ENCODE data around the gene HMG20B.
"Not testable (repeated sequence)": the region's sequence is repeated elsewhere in the genome, so short reads cannot be mapped to it uniquely, and the experiment has no call there.

Gene HMG20B

GRCh38 chr19:3554254-3555083 is 18.3 kb upstream of the HMG20B start:
- Histone ChIP-seq H3K4me2 (peak overlapping the region; percentile 95), H3K36me3 (peaks cover 19% of the 10 kb centered on the region), H3K27me3 (no peaks in the 10 kb centered on the region), H3K9me3 (no peaks in the 10 kb centered on the region), H3K9ac (peak overlapping the region; percentile 63), H3K4me3 (peak overlapping the region; percentile 52), H4K20me1 (peaks cover 72% of the 10 kb centered on the region), H3K4me1 (peaks cover 77% of the 10 kb centered on the region), H3K27ac (peak overlapping the region; percentile 83)
- TF ChIP-seq Cebpa-rat (IDR thresholded peaks at IDR 0.05) = no peak

DNA sequence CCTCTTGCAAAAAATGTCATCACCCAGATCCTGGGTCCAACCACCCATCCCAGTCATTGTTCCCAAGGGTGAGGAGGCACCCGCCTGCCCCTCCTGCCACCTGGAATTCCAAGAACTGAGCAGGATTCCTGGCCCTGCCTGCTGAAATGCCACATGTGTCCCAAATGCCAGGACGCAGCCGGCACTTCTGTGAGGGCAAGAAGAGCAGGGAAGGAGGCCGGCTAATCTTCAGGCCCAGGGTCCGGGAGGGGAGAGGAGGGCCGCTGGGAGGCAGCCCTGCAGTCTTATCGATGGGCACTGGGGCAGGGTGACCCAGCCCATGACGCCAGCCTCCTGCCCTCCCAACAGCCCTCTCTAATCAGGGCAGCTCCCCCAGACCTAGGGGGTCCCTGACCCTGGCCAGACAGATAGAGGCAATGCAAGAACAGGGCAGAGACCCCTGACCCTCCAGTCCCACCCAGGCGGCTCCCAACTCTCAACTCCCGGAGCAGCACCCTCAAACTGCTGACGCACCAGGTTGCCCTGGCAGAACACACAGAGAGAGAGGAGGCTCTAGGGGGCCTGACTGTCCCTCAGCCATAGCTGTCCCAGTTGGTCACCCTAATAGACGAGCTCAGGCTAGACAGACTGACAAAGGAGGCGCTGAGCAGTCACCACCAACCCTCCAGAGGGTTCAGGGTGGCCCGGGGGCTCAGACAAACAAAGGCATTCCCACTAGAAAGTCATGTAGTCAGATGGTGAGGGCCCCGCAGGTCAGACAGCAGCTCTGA is 16.9 kb upstream of the HMG20B start:
- H3K4me1 ChIP-seq = peaks cover 91% of the 10 kb centered on the region
- peak overlapping the region; percentile 95 for H3K4me3 ChIP-seq
- TF ChIP-seq Cebpa-rat (IDR thresholded peaks at IDR 0.05) = no peak

DNA sequence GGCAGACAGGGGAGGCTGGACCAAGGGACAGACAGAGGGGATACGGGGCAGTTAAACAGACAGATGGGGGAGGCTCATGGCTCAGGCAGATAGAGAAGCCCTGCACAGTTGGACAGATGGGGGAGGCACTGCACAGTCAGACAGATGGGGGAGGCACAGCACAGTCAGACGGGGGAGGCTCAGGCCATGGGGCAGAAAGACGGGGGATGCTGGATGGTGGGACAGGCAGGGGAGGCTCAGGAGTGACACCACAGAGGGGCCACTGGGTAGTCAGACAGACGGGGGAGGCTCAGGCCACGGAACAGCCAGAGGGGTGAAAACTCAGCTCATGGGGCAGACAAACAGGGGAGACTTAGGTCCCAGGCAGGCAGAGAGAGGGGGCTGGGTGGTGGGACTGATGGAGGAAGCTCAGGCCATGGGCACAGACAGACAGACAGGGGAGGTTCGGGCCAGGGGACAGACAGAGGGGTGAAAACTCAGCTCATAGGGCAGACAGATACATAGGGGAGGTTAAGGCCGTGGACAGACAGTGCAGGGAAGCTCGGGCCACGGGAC is 16.2 kb upstream of the HMG20B start:
- Histone ChIP-seq H3K27me3 (no peaks in the 10 kb centered on the region), H3K4me1 (peaks cover 92% of the 10 kb centered on the region), H3K36me3 (peaks cover 1% of the 10 kb centered on the region; the same call in 1 of the 2 replicates), H3K9ac (peak overlapping the region; percentile 87), H3K9me3 (no peaks in the 10 kb centered on the region), H3K4me3 (peak overlapping the region; percentile 95), H4K20me1 (peaks cover 54% of the 10 kb centered on the region), H3K27ac (peak overlapping the region; percentile 86), H3K4me2 (peak overlapping the region; percentile 95)
- no peak for TF ChIP-seq Cebpa-rat (IDR thresholded peaks at IDR 0.05)

More for the DNA sequence above, 16.9 kb upstream of the HMG20B start:
- peak overlapping the region; percentile 87 for H3K9ac ChIP-seq
- no peaks in the 10 kb centered on the region for H3K27me3 ChIP-seq
- H4K20me1 ChIP-seq = peaks cover 61% of the 10 kb centered on the region
- H3K36me3 ChIP-seq = peaks cover 8% of the 10 kb centered on the region
- peak overlapping the region; percentile 86 for H3K27ac ChIP-seq
- peak overlapping the region; percentile 95 for H3K4me2 ChIP-seq
- no peaks in the 10 kb centered on the region for H3K9me3 ChIP-seq

DNA sequence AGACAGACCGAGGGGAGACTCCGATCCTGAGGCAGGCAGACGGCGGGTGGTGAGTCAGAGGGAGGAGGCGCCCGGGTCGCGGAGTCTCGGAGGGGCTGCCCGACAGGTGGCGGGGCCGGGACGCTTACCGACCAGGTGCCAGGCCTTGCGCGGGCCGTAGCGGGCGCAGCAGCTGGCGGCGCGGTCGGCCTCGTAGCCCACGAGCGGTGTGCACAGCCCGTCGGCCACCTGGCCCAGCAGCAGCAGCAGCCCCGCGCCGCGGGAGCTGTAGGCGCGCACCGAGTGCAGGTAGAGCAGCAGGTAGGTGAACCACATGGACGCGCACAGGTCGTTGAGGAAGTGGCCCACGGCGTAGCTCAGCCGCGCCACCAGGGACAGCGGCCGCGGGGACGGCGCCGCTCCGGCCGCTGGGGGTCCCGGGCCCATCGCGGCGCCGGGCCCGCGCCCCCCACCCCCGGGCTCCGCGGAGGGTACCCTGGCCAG is 15.7 kb upstream of the HMG20B start:
- Histone ChIP-seq H3K27ac (peak overlapping the region; percentile 86), H3K9me3 (no peaks in the 10 kb centered on the region), H3K4me1 (peaks cover 87% of the 10 kb centered on the region), H4K20me1 (peaks cover 49% of the 10 kb centered on the region), H3K27me3 (no peaks in the 10 kb centered on the region), H3K9ac (peak overlapping the region; percentile 87), H3K36me3 (no peaks in the 10 kb centered on the region), H3K4me2 (peak overlapping the region; percentile 95), H3K4me3 (peak overlapping the region; percentile 95)
- TF ChIP-seq Cebpa-rat (IDR thresholded peaks at IDR 0.05) = no peak

DNA sequence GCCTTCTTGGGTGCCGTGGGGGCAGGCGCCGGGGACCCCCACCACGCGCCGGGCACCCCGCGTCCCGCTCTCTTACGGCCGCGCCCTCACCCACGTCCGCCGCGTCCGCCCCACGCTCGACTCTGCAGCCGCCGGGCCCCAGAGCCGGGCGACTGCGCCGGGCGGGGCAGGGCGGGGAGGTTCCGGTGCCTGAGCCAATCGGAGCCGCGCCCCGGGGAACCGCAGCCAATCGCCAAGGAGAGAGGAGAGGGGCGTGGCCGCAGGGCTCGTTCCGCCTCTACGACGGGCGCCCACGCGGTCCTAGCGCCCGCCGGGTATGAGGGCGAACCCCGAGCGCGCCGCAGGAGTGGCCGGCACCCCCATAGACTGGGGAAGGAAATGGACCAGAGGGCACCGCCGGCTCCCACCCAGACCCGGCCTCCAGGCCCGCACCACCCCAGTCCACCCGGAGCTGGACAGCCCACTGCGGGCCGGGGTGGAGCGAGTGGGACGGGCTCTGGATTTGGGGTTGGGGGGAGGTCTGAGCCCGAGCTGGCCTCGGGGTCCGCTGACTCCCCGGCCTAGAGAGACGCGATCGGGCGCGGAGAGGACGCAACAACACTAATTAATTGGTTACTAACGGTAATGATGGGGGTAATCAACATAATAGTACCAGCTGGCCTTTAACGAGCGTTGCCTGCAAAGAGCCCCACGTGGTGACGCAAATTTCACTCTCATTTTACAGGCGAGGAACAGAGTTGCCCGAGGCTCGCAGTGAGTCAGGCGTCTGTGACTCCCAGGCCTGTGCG is 15.1 kb upstream of the HMG20B start, which contains the start of gene MFSD12:
Gene MFSD12 (minus strand): TSS at position 126 of the 788 bp plus-strand sequence. CDS start 183 bp downstream, outside the sequence.
- no peak for TF ChIP-seq Cebpa-rat (IDR thresholded peaks at IDR 0.05)
- Histone ChIP-seq H3K27ac (peak within 1 kb of the TSS; percentile 86), H3K4me2 (peak within 1 kb of the TSS; percentile 95)

GRCh38 chr19:3563709-3564524 is 8.8 kb upstream of the HMG20B start:
- Histone ChIP-seq H3K36me3 (no peaks in the 10 kb centered on the region), H3K27ac (no peak overlapping the region), H3K27me3 (no peaks in the 10 kb centered on the region), H3K4me3 (no peak overlapping the region), H4K20me1 (no peaks in the 10 kb centered on the region), H3K4me2 (no peak overlapping the region), H3K9ac (no peak overlapping the region), H3K9me3 (no peaks in the 10 kb centered on the region), H3K4me1 (peaks cover 26% of the 10 kb centered on the region)
- TF ChIP-seq Cebpa-rat (IDR thresholded peaks at IDR 0.05) = no peak

More for the DNA sequence above, 15.1 kb upstream of the HMG20B start, which contains the start of gene MFSD12:
- H3K9me3 ChIP-seq = no peaks in the 10 kb centered on the region
- peaks cover 43% of the 10 kb centered on the region for H4K20me1 ChIP-seq
- H3K27me3 ChIP-seq = no peaks in the 10 kb centered on the region
- H3K4me1 ChIP-seq = peaks cover 81% of the 10 kb centered on the region
- H3K4me3 ChIP-seq = peak within 1 kb of the TSS; percentile 95
- no peaks in the 10 kb centered on the region for H3K36me3 ChIP-seq
- peak within 1 kb of the TSS; percentile 87 for H3K9ac ChIP-seq

- Histone ChIP-seq H3K9ac (no peak overlapping the region), H3K36me3 (no peaks in the 10 kb centered on the region), H3K4me1 (peaks cover 14% of the 10 kb centered on the region), H4K20me1 (no peaks in the 10 kb centered on the region), H3K27ac (no peak overlapping the region), H3K4me3 (no peak overlapping the region), H3K4me2 (no peak overlapping the region), H3K9me3 (no peaks in the 10 kb centered on the region), H3K27me3 (no peaks in the 10 kb centered on the region)
- TF ChIP-seq Cebpa-rat (IDR thresholded peaks at IDR 0.05) = no peak
Observed at GRCh38 chr19:3565139-3565538, 7.6 kb upstream of the HMG20B start.

- not testable (repeated sequence) for H3K27ac ChIP-seq, H3K4me3 ChIP-seq, H3K27me3 ChIP-seq, H3K9ac ChIP-seq, H3K36me3 ChIP-seq, H3K4me2 ChIP-seq, H3K4me1 ChIP-seq, H3K9me3 ChIP-seq
- H4K20me1 ChIP-seq = peaks cover 18% of the 10 kb centered on the region
Observed at GRCh38 chr19:3570042-3570441, 2.7 kb upstream of the HMG20B start.

Measured in BLaER1 (cell line).